Umbilical cord (tissue), 2 donors: ENCODE results near the gene IPCEF1. TPM values are rescaled to one million over a fixed set of nuclear protein-coding genes. Genes with fewer than 3 reads are reported as not detected.
"Not testable (repeated sequence)": the region's sequence is repeated elsewhere in the genome, so short reads cannot be mapped to it uniquely, and the experiment has no call there.

Experiments
- DNase-seq: peaks from one replicate; pipeline ENCODE4 v3.0.0-alpha.2; 2015; ENCODE audit warnings: low spot score
- total RNA-seq: library from RNA; depleted of rRNA; stranded (reverse); fragments of >200 nt; gene quantifications from one replicate; pipeline ENCODE4 v1.2.3, GENCODE V29; 2014; ENCODE audit warnings: low replicate concordance; ENCODE audit not compliant: insufficient read depth

Gene IPCEF1
- total RNA-seq, 1 donor from 2014 or later, result 4.1 TPM

DNA sequence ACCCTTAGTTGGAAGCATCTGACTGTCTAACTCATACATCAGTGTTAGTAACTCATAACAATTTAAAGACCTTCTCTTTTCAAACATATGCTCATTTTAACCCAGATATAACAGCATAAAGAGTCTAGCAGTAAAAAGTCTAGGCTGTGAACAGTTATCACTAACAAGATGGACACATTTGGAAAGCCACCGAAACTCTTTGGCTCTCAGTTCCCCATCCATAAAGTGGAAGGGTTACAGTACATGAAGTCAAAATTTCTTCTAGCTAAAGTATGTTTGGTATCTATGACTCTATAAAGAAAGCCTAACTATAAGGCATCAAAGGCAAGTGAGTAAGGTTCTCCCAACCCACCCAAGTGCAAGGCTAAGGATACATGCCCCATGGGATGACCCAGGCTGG, 22.5 kb downstream of the IPCEF1 start:
- DNase-seq, result not testable (repeated sequence)

DNA sequence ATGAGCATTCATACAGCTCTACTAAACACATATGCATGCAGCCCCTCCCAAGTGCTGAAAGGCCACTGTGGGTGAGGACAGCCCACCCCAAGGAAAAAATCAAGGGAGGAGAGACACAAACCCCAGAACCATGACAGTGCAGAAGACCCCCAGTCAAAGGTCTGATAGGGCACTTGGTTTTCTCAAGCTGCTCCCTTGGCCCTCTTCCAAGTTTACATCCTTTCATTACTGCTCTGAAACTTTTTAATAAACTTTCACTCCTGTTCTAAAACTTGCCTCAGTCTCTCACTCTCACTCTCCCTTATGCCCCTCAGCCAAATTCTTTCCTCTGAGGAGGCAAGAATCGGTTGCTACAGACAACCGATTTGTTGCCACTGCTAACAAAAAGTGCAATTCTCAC, 24.9 kb downstream of the IPCEF1 start:
- DNase-seq, result no peak

DNA sequence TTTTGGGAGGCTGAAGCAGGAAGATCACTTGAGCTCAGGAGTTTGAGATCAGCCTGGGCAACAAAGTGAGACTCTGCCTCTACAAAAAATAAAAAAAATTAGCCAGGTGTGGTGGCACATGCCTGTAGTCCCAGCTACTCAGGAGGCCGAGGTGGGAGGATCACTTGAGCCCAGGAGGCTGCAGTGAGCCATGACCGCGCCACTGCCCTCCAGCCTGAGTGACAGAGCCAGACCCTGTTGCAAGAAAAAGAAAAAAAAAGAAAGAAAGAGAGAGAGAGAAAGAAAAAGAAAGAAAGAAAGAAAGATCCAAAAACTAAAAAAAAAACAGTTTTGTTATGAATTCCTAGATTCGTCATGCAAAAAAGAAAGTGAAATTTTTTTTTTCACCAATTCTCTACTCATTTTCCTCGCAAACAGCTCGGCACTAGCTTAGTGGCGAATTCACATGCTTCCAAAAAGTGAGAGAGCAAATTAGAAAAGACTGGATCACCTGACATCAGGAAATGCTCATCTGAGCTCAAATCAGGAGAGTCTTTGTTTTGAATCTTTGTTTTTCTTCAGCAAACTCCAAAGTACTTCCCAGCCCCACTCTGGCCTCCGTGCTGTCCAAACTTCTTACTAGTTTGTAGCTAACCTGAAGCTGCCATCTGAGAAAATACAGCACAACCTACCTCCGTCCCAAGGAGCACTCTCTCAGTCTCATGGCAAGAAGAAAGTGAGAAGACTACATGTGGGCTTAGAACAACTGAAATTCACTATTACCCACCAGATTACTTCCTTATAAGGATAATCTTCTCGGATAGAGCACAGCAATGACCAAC, 27.0 kb downstream of the IPCEF1 start:
- no peak for DNase-seq

DNA sequence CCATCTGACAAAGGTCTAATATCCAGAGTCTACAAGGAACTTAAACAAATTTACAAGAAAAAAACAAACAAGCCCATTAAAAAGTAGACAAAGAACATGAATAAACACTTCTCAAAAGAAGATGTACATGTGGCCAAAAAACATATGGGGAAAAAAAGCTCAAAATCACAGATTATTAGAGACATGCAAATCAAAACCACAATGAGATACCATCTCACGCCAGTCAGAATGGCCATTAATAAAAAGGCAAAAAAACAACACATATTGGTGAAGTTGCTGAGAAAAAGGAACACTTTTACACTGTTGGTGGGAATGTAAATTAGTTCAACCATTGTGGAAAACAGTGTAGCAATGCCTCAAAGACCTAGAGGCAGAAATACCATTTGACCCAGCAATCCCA, 29.3 kb downstream of the IPCEF1 start:
- DNase-seq, result not testable (repeated sequence)

DNA sequence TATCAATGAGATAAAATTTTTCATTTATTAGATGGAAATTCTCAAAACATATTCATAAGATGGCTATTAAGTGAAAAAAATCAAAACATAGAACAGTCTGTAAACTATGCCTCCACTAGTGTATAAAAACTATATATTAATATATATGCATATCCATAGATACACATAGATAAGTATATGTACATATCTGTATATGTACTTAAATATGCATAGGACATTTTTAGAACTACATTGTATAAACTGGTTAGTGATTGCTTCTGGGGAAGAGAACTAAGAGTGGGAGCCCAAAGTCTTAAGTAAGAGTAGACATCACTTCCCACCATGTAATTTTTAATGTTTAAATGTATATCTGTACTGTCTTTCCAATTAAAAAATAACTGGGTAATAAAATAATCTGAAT, 31.5 kb downstream of the IPCEF1 start:
- no peak for DNase-seq

DNA sequence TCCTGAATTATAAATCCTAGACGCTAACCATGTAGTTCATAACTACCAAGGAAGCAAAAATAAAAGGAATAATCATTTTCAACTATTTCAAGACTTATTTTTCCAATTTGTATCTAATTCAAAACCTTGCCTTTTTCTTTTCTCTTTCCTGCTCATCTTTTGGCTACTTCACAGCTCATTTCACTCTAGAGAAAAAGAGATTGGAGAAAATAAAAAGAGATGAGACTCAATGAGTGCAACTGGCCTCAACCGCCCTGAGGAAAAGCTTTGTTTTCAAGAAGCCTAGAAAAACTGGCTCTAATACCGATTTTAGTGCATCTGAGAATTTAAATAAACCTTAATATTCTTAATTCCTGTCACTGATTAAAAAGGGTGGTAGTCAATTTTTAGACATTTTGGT, 36.4 kb downstream of the IPCEF1 start:
- no peak for DNase-seq

DNA sequence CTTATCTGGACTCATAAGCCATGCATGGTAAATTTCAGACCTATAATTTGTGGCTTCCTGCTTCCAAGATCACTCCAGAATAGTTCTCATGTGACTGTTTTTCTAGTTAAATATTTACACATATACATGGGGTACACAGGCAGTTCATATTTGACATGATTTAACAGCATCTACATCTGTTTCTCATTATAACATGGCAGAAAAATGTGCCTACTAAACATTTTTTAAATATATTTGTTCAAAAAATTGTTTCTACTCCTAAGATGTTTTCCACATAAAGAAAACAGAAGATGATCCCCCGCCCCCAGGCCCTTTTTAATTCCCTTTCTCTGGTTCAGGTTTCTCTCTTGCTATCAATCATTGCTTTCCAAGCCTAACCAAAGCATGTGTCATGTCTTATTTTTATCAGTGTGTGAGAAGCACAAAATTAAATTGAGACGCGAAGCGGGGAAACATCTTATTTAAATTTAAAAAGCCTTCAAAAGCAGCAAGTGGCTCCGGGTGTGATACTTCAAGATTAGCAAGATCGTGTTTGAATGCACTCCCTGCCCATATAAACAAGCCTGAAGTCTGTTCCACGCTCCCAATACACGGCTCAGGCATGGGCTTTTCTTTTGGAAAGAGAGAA, 37.3 kb downstream of the IPCEF1 start:
- peak; percentile 78 for DNase-seq

DNA sequence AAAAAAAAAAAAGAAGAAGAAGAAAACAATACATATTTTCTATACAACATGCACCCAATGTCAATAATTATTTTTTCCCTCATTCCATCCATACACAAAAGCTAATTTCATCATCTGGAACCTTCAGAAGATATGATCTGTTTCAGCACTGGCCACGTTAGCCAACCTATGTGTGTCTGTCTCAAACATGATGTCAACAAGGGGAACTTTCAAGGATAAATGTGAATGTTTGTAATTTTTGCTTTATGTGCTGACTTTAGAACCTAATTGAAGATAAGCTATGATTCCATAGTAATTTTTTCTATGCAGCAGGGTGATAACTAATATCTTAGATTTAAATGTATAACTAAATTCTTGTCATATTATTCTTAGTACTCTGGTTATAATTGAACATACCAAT, 37.9 kb downstream of the IPCEF1 start:
- DNase-seq, result peak; percentile 36

DNA sequence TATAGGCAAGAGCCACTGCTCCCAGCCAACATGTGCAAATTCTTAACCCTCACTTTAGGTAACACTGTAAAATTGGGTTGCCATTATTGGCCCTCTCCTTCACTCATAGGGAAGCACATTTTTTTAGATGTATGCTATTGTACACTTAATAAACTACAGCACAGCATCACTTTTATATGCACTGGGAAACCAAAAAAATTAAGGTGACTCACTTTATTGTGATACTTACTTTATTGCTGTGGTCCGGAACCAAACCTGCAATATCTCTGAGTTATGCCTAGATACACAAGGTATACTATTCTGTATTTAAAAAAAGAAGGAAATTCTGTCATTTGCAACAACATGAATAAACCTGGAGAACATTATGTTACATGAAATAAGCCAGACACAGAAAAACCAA, 40.5 kb downstream of the IPCEF1 start:
- no peak for DNase-seq

DNA sequence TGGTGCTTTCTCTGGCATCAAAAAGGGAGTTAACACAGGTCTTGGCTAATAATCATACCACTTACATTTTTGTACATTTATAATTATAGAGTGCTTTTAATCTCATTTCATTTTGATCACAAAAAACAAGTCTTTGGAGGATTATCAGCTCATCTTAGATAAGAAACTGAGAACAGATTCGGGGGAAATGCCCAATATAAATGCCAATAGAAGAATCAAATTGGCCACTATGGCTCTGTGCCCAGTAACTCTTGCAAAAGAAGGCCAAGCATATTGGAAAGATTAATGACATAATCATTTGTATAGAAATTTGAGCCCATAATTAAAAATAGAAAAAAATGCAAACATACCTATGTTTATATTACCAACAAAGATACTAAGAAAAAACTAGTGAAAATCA, 42.5 kb downstream of the IPCEF1 start:
- no peak for DNase-seq

DNA sequence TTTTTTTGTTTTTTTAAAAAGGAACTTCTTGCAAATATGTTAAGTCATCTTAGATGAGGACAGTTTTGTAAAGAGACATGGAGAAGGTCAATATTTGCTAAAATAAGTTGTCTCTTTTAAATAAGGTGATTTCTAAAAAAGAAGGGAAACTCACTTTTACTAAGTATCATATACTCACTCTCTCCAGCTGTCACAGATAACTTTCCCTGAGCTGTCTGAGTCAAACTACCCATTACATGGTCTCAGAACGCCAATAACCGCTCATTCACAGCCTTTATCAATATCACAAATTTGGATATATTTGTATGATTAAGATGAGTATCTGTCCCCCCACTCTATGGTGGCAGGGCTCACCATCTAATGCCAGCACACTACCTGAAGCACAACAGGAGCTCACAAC, 47.6 kb downstream of the IPCEF1 start:
- DNase-seq, result no peak

DNA sequence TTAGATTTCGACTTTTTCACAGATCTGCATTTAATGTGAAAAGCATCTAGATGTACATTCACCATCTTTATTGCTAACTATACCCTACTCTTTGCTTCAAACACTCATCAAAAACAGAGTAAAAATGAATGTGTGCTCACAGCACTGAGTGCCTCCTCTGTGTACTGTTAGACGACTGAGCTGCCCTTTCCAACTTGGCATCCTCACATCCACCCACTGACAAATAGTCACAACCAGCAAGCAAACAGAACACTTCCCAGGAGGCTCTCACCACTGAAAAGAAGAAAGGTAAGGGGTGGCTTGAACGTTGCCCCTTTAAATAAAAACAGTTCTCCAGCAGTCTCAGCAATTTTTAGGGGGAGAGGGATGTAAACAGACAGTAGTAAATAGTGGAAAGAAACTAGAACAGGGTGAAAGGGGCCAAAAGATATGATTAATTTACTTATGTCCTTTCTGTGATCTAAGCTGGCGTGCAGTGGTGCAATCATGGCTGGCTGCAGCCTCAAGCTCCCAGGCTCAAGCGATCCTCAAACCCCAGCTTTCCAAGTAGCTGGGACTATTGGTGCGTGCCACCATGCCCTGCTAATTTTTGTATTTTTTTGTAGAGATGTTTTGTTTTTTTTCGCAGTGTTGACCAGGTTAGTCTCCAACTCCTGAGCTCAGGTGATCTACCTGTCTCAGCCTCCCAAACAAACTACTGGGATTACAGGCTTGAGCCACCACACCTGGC, 48.7 kb downstream of the IPCEF1 start:
- no peak for DNase-seq

DNA sequence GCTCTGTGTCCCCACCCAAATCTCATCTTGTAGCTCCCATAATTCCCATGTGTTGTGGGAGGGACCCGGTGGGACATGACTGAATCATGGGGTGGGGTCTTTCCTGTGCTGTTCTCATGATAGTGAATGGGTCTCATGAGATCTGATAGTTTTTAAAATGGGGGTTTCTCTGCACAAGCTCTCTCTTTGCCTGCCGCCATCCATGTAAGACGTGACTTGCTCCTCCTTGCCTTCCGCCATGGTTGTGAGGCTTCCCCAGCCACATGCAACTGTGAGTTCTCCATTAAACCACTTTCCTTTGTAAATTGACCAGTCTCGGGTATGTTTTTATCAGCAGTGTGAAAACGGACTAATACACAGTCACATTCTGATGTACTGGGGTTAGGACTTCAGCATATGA, 49.5 kb downstream of the IPCEF1 start:
- not testable (repeated sequence) for DNase-seq

DNA sequence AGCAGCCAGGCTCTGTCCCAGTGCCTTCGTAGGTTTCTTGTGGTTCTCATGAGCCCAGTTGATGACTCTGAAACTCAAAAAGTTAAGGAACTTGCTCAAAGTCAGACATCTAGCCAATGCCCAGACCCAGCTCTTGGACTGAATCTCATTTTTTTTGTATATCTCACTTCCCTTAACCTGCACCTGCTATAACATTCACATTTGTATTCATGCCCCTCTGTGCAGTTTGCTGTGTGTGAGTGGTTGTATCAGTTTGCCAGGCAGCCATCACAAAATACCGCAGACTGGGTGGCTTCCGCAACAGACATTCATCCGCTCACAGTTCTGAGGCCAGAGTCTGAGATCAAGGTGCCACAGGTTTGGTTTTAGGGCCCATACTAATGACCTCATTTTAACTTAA, 49.9 kb downstream of the IPCEF1 start:
- no peak for DNase-seq

DNA sequence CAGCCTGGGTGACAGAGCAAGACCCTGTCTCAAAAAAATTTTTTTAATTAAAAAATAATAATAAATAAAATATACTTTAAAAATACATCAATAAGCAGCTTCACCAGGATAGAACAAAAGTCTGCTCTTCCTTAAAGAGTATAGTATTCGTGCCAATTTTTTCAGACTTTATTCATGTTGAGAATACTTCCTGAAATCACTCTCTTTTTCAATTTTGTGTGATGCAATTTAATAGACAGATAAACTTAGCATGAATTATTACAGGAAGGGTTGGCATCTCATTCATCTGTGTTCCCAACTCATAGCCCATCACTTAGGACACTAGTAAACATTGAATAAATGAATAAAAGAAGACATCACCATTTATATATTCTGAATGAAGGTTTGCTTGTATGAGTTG, 52.4 kb downstream of the IPCEF1 start:
- DNase-seq, result no peak

DNA sequence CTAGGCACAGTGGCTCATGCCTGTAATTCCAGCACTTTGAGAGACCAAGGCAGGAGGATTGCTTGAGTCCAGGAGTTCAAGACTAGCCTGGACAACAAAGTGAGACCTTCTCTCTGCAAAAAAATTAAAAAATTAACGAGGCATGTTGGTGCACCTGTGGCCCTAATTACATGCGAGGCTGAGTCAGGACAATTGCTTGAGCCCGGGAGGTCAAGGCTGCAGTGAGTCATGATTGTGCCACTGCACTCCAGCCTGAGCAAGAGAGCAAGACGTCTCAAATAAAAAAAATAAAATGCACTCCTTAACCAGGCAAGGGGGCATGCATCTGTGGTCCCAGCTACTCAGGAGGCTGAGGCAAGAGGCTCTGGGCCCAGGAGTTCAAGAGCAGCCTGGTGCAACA, 53.0 kb downstream of the IPCEF1 start:
- DNase-seq, result not testable (repeated sequence)

DNA sequence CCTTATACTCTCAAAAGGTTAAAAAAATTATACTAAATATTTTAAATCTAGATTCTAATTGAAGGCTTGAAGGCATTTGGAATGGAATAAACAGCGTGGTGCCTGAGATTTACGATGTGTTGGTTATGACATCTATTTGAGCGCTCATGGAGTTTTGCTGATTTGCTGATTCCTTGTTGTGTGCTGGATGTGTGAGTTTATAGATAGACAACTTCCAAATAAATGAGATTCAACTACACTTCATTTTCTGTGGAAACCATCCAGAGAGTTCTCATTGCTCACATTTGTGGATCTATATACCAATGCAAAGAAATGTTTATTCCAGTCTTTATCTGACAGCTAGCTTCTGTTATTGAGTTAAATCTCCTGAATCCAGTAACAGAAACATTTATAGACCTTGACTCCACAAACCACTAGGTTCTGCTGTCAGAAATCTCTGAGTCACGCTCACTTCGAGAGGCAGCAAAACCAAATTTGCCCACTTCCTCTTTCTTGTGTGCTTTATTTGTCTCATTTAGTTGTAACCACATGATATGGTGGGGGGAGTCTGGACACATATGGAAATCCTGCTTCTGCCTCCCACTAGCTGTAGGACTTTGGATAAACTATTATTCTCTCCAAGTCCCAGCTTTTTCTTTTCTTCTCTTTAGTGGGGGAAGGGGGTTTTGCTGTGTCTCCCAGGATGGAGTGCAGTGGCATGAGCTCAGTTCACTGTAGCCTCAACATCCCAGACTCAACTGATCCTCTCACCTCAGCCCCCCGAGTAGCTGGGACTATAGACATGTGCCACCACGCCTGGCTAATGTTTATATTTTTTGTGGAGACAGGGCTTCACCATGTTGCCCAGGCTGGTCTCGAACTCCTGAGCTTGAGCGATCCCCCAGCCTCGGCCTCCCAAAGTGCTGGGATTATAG, 54.5 kb downstream of the IPCEF1 start:
- peak; percentile 72 for DNase-seq

DNA sequence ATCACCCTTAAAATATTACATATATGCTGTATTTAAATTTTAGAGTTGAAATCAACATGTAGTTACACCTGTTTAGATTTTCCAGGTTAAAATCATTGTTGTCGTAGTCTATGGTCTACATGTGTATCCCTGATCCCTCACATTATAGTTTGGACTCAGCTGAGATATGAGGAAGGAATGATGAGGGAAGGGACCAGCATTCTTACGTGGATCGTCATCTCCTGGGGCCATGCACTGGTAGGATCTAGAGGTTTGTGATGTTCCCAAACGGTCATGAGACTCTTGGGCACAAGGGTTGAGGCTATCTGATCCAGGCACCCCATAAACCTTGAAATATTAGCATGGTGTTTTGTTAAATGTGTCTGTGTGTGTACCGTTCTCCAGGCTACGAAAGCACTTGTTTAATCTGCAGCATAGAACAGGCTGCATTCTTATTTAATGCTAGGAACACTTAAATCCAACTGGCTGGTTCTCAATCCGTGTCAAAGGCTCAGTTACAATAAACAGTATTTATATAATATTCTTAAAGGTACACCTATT, 55.4 kb downstream of the IPCEF1 start:
- peak; percentile 38 for DNase-seq

DNA sequence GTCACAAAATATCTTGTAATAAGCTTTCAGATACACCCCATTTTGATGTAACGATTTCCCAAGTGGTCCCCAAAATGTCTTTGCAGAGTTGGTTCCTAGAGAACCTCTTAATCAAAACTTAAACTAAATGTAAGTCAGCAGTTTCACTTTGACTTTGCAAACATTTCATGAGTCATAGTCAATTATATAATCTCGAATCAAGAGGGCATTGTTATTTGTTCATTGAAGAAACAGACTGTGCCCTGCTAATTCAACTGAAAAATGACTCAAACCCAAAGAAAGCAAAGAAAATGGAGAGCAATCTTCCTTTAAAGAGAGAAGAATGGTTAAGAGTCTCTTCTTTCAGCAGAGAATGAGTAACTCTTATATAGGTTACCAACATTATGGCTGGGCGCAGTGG, 58.3 kb downstream of the IPCEF1 start:
- peak; percentile 18 for DNase-seq

DNA sequence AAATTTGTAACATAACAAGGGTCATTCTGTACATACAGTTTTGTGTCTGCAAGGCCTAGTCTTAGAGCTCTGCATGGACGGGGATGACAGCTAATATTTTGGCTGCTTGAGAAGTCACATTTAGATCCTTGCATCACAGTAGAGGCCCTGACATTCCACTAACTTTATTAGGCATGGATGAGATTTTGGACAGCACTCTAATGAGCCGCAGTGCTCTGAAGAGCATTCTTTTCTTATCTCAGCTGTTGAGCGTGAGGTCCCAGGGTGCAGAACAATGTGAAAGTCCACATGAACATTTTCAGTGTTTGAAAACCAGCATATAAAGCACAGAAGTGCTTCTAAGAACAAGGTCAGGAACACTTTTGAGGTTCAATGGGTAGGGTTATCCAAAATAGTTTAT, 58.9 kb downstream of the IPCEF1 start:
- DNase-seq, result peak; percentile 58

DNA sequence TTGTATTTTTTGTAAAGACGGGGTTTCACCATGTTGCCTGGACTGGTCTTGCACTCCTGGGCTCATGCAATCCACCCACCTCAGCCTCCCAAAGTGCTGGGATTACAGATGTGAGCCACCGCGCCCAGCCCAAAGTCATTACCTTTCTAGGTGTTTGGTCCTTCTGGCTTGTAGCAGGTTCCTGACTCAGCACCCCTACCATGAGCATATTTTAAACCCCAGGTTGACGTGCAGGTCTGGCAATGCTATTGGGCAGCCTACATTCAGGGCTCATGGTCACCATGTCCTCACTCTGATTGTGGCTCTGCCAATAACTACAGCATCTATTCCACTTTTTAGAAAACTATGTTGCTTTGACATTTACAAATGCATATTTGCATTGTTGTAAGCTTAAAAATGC, 59.4 kb downstream of the IPCEF1 start:
- DNase-seq, result no peak
